SH-SY5Y (cell line): ENCODE measurements around the gene RMDN2.

Experiments
- GATA2 ChIP-seq: IDR thresholded peaks from 2 replicates; pipeline ENCODE4 v1.6.1; 2011; ENCODE audit warnings: mild to moderate bottlenecking, low read depth, low read length
- GATA3 ChIP-seq: IDR thresholded peaks from 2 replicates; pipeline ENCODE4 v1.6.1; 2011; ENCODE audit warnings: low read depth, mild to moderate bottlenecking, low read length, moderate library complexity

GRCh38 chr2:37984176-37984575 is 59.1 kb downstream of the RMDN2 start:
- no peak for TF ChIP-seq GATA2
- no peak for TF ChIP-seq GATA3
